CD8-positive, alpha-beta memory T cell (primary cell): ENCODE results near the gene HSP90B1. TPM values are rescaled to one million over a fixed set of nuclear protein-coding genes. Genes with fewer than 3 reads are reported as not detected.

Source experiments
- CTCF ChIA-PET: fragments of 350-600 bp; sonication (Branson Sonifier 250); formaldehyde crosslinking; loops from one replicate; lab custom pipeline; 2021; ENCODE audit warnings: antibody characterized with exemption; lab: Charles Lee
- POLR2A ChIA-PET: fragments of 350-600 bp; sonication (Branson Sonifier 250); formaldehyde crosslinking; loops from one replicate; lab custom pipeline; 2021; ENCODE audit warnings: antibody characterized with exemption; lab: Charles Lee
- DNase-seq, 5 donors: peaks; one replicate each; pipeline versions ENCODE4 v3.0.0 to v3.0.0-alpha.2; 2020 to 2022; ENCODE audit warnings: mixed read lengths in 1 of 5
- H3K27ac ChIP-seq: one replicate; pipeline ENCODE4 v1.7.0; 2013; ENCODE audit warnings: low read depth, mild to moderate bottlenecking, low read length, moderate library complexity
- H3K27me3 ChIP-seq: 2 replicates; pipeline ENCODE4 v1.7.0; 2013; ENCODE audit warnings: low read length, mild to moderate bottlenecking; ENCODE audit not compliant: insufficient read depth, poor library complexity, severe bottlenecking
- H3K36me3 ChIP-seq: 2 replicates; pipeline ENCODE4 v1.7.0; 2013; ENCODE audit warnings: mild to moderate bottlenecking, low read length, moderate library complexity; ENCODE audit not compliant: insufficient read depth
- H3K4me1 ChIP-seq: 2 replicates; pipeline ENCODE4 v1.7.0; 2013; ENCODE audit warnings: mild to moderate bottlenecking, low read length, moderate library complexity; ENCODE audit not compliant: insufficient read depth
- H3K4me3 ChIP-seq: 2 replicates; pipeline ENCODE4 v1.7.0; 2013; ENCODE audit warnings: mild to moderate bottlenecking, low read length
- H3K9me3 ChIP-seq: 2 replicates; pipeline ENCODE4 v1.7.0; 2013; ENCODE audit warnings: mild to moderate bottlenecking, low read length
- H3K27ac Mint-ChIP-seq, 8 donors: one replicate each; pipeline ENCODE4 v1.8.0; 2020 to 2021; ENCODE audit warnings: mixed read lengths in 8 of 8, mild to moderate bottlenecking in 6 of 8, inconsistent platforms in 3 of 8, moderate library complexity in 3 of 8
- H3K27me3 Mint-ChIP-seq, 2 donors: one replicate each; pipeline ENCODE4 v1.8.0; 2020 to 2021; ENCODE audit warnings: mixed read lengths in 2 of 2, mild to moderate bottlenecking in 1 of 2, moderate library complexity in 1 of 2
- H3K36me3 Mint-ChIP-seq, 3 donors: one replicate each; pipeline ENCODE4 v1.8.0; 2020 to 2021; ENCODE audit warnings: mixed read lengths in 3 of 3, inconsistent platforms in 1 of 3, mild to moderate bottlenecking in 1 of 3
- H3K4me1 Mint-ChIP-seq, 3 donors: one replicate each; pipeline ENCODE4 v1.8.0; 2020 to 2021; ENCODE audit warnings: mixed read lengths in 3 of 3, inconsistent platforms in 1 of 3, mild to moderate bottlenecking in 1 of 3
- H3K4me3 Mint-ChIP-seq, 7 donors: one replicate each; pipeline ENCODE4 v1.8.0; 2020 to 2021; ENCODE audit warnings: mixed read lengths in 7 of 7, mild to moderate bottlenecking in 6 of 7, moderate library complexity in 4 of 7, inconsistent platforms in 2 of 7
- H3K9me3 Mint-ChIP-seq, 5 donors: one replicate each; pipeline ENCODE4 v1.8.0; 2020 to 2022; ENCODE audit warnings: mixed read lengths in 5 of 5, mild to moderate bottlenecking in 3 of 5, moderate library complexity in 2 of 5, inconsistent platforms in 1 of 5
- polyA plus RNA-seq: library from polyadenylated mRNA; unstranded; fragments of 300-500 nt; fragmentation: Illumina TruSeq; gene quantifications from one replicate; pipeline ENCODE4 v1.2.3, GENCODE V29; 2021
- total RNA-seq, 2 experiments: library from RNA; stranded (reverse); gene quantifications; one replicate each; pipeline ENCODE4 v1.2.3, GENCODE V29; 2021

The HSP90B1 gene
- total RNA-seq (100 to 1,000 TPM; 461 to 488 TPM), polyA plus RNA-seq (348 TPM)

DNA sequence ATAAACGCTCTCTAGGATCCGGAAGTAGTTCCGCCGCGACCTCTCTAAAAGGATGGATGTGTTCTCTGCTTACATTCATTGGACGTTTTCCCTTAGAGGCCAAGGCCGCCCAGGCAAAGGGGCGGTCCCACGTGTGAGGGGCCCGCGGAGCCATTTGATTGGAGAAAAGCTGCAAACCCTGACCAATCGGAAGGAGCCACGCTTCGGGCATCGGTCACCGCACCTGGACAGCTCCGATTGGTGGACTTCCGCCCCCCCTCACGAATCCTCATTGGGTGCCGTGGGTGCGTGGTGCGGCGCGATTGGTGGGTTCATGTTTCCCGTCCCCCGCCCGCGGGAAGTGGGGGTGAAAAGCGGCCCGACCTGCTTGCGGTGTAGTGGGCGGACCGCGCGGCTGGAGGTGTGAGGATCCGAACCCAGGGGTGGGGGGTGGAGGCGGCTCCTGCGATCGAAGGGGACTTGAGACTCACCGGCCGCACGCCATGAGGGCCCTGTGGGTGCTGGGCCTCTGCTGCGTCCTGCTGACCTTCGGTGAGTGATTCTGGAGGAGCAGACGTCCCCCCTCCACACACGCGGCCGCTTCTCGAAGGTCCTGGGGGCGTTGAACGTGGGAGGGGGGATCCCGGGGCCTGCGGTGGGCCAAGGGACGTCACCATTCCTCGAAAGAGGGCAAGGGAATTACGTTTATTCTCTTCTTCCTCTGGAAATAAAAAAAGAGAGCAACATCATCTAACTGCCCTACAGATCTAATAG is at the start of gene HSP90B1:
TSS of gene HSP90B1 (plus strand) at position 377 of the 753 bp plus-strand sequence. CDS start at position 483, 106 bp downstream.
- CTCF ChIA-PET = interaction anchor here (0.8 to 4.0 kb wide), 9 partner anchors 10 to 50 kb away, joined by 3 to 23 read pairs (median 5); partner anchors contain the start of gene TDG
- Histone ChIP-seq H3K4me1 (peaks cover 57% of the 10 kb centered on the region), H3K36me3 (peaks cover 22% of the 10 kb centered on the region), H3K27ac (peak within 1 kb of the TSS; percentile 93), H3K27me3 (no peaks in the 10 kb centered on the region), H3K9me3 (no peaks in the 10 kb centered on the region), H3K4me3 (peak within 1 kb of the TSS; percentile 74)
- POLR2A ChIA-PET = interaction anchor here (0.6 to 3.1 kb wide), 18 partner anchors 10 to 1184 kb away, joined by 3 to 68 read pairs (median 4); partner anchors contain the start of genes HCFC2, NFYB, NT5DC3 and TDG
- Mint-ChIP-seq H3K36me3 (peaks cover 15 to 61% (median 22%) of the 10 kb centered on the region in 3 donors), H3K9me3 (peaks cover 0 to 6% (median 2%) of the 10 kb centered on the region in 5 donors), H3K27me3 (peaks cover 0 to 11% of the 10 kb centered on the region in 2 donors), H3K27ac (peak within 1 kb of the TSS; percentile 99 to 100 (median 100)), H3K4me1 (peaks cover 56 to 75% (median 71%) of the 10 kb centered on the region in 3 donors), H3K4me3 (peak within 1 kb of the TSS; percentile 89 to 98 (median 94))
- peak; percentile 99 to 100 (median 100) for DNase-seq

DNA sequence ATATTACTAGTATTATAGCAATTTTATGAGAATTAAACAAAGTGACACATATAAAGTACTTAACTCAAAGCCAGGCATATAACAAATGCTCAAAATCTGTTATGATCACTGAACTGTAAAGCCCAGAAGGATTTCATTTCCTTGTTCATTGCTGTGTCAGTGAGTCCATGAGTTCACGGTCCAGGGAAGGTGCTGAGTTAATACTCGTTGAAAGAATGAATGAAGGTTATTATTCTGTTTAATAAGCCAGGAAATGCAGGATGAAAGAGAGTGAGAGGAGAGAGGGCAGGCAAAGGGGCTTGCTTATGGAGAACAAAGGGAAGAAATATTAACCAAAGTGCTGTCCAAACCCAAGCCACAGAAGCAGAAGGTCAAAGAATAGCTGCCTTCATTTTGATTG is 48.9 kb upstream of the HSP90B1 start:
- peak overlapping the region in 2 of 8 donors; percentile 1 to 52 for H3K27ac Mint-ChIP-seq
- Histone ChIP-seq H3K27ac (no peak overlapping the region), H3K27me3 (no peaks in the 10 kb centered on the region), H3K4me3 (no peak overlapping the region), H3K9me3 (no peaks in the 10 kb centered on the region), H3K4me1 (no peaks in the 10 kb centered on the region), H3K36me3 (no peaks in the 10 kb centered on the region)
- no peak for DNase-seq
- POLR2A ChIA-PET = no interaction called here
- H3K9me3 Mint-ChIP-seq = no peaks in the 10 kb centered on the region
- no peaks in the 10 kb centered on the region for H3K27me3 Mint-ChIP-seq
- peaks cover 8 to 15% (median 11%) of the 10 kb centered on the region in 3 donors for H3K4me1 Mint-ChIP-seq
- CTCF ChIA-PET = interaction anchor here (2.1 kb wide), 1 partner anchor 49 kb away, joined by 5 read pairs; the partner anchor contains the start of gene HSP90B1
- no peak overlapping the region for H3K4me3 Mint-ChIP-seq
- H3K36me3 Mint-ChIP-seq = peaks cover 0 to 2% (median 0%) of the 10 kb centered on the region in 3 donors

DNA sequence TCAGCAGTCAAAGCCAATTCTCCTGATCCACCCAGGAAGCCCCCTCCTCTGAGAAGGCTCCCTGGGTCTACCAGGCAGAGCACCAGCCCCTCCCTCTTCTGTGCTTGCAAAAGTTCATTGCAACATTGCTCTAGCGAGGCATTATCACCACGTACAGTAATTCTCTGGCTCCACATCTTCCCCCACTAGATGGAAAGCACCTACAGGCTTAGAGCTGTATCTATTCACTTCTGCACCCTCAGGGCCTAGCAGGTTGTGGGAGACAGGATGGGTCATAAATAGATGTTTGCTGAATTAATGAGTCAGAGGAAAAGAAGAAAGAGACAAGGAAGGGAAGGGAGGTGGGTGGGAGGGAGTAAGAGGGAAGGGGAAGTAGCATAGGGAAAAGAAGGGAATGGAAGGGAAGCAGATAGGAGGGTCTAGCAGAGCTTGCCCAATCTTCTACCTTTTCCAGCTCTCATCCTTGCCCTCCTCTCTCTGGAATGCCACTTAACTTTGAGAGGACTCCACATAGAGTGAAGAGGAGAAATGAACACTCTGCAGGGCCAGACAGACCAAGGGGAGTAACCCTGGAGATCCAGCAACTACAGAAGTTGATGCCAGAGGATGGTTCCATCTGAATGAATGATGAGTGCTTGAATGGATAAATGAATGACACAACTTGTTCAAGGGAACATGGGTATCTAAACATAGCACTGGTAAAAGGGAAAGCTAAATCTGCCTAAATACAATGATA is 47.2 kb upstream of the HSP90B1 start:
- H3K27me3 ChIP-seq = no peaks in the 10 kb centered on the region
- H3K36me3 Mint-ChIP-seq = peaks cover 0 to 2% (median 0%) of the 10 kb centered on the region in 3 donors
- H3K27me3 Mint-ChIP-seq = no peaks in the 10 kb centered on the region
- H3K4me3 Mint-ChIP-seq = no peak overlapping the region
- no peaks in the 10 kb centered on the region for H3K4me1 ChIP-seq
- CTCF ChIA-PET = no interaction called here
- H3K9me3 Mint-ChIP-seq = no peaks in the 10 kb centered on the region
- no peak for DNase-seq
- POLR2A ChIA-PET = no interaction called here
- H3K27ac ChIP-seq = no peak overlapping the region
- peak overlapping the region in 2 of 8 donors; percentile 13 to 56 for H3K27ac Mint-ChIP-seq
- no peak overlapping the region for H3K4me3 ChIP-seq
- H3K9me3 ChIP-seq = no peaks in the 10 kb centered on the region
- peaks cover 5 to 9% (median 6%) of the 10 kb centered on the region in 3 donors for H3K4me1 Mint-ChIP-seq
- no peaks in the 10 kb centered on the region for H3K36me3 ChIP-seq

DNA sequence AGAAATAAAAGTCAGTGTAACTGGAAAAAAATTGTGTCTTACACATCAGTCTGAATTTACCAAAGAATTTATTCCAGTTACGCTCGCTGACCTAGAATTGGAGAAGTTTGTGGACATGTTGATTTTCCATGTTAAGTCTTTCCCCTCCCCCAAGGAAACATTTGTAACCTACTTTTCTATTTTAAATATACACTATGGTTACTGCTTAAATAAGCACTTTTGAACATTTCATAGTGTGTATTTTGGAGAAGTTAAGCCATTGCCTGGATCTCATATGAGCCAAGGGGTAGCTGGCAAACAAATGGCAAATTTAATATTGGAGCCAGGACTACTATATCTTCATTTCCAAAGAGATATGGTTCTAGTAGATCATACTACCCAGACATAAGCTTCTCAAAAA is 46.3 kb upstream of the HSP90B1 start:
- Histone ChIP-seq H3K27ac (no peak overlapping the region), H3K4me3 (no peak overlapping the region), H3K27me3 (no peaks in the 10 kb centered on the region), H3K4me1 (no peaks in the 10 kb centered on the region), H3K36me3 (no peaks in the 10 kb centered on the region), H3K9me3 (no peaks in the 10 kb centered on the region)
- ChIA-PET POLR2A (interaction anchor here (0.9 kb wide), 1 partner anchor 44 kb away, joined by 3 read pairs; no protein-coding TSS in a partner anchor), CTCF (interaction anchor here (0.7 to 1.2 kb wide), 9 partner anchors 18 to 227 kb away, joined by 3 to 10 read pairs (median 3); no protein-coding TSS in a partner anchor)
- H3K27ac Mint-ChIP-seq = no peak overlapping the region
- H3K27me3 Mint-ChIP-seq = no peaks in the 10 kb centered on the region
- no peak overlapping the region for H3K4me3 Mint-ChIP-seq
- H3K4me1 Mint-ChIP-seq = peaks cover 4 to 8% (median 5%) of the 10 kb centered on the region in 3 donors
- peaks cover 0 to 2% (median 0%) of the 10 kb centered on the region in 3 donors for H3K36me3 Mint-ChIP-seq
- no peak for DNase-seq
- no peaks in the 10 kb centered on the region for H3K9me3 Mint-ChIP-seq

DNA sequence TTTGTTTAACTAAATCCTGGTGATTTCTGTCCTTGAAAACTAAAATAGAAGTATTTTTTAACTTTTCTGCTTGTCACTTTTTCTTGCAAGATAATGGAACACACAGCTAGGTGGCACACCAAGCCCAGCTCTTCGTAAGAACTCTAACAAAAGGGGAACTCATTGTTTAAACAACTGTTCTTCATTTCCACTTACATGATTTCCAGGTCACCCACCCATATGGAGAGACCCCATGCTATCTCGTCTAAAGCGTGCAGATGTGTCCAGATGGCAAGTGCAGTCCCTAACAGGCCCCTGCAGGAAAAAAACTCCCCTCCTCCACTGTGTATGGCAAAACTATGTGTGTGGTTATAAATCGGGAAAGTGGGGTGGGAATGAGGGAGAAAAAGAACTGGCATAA is 45.9 kb upstream of the HSP90B1 start:
- ChIA-PET CTCF (interaction anchor here (0.7 to 1.2 kb wide), 9 partner anchors 17 to 226 kb away, joined by 3 to 10 read pairs (median 3); no protein-coding TSS in a partner anchor), POLR2A (interaction anchor here (0.9 kb wide), 1 partner anchor 44 kb away, joined by 3 read pairs; no protein-coding TSS in a partner anchor)
- Histone ChIP-seq H3K36me3 (no peaks in the 10 kb centered on the region), H3K27me3 (no peaks in the 10 kb centered on the region), H3K9me3 (no peaks in the 10 kb centered on the region), H3K4me1 (no peaks in the 10 kb centered on the region), H3K27ac (no peak overlapping the region), H3K4me3 (no peak overlapping the region)
- no peak overlapping the region for H3K27ac Mint-ChIP-seq
- no peaks in the 10 kb centered on the region for H3K36me3 Mint-ChIP-seq
- peak in 3 of 5 donors; percentile 28 to 66 (median 50) for DNase-seq
- H3K4me1 Mint-ChIP-seq = peaks cover 4 to 8% (median 5%) of the 10 kb centered on the region in 3 donors
- H3K27me3 Mint-ChIP-seq = no peaks in the 10 kb centered on the region
- no peak overlapping the region for H3K4me3 Mint-ChIP-seq
- H3K9me3 Mint-ChIP-seq = no peaks in the 10 kb centered on the region

DNA sequence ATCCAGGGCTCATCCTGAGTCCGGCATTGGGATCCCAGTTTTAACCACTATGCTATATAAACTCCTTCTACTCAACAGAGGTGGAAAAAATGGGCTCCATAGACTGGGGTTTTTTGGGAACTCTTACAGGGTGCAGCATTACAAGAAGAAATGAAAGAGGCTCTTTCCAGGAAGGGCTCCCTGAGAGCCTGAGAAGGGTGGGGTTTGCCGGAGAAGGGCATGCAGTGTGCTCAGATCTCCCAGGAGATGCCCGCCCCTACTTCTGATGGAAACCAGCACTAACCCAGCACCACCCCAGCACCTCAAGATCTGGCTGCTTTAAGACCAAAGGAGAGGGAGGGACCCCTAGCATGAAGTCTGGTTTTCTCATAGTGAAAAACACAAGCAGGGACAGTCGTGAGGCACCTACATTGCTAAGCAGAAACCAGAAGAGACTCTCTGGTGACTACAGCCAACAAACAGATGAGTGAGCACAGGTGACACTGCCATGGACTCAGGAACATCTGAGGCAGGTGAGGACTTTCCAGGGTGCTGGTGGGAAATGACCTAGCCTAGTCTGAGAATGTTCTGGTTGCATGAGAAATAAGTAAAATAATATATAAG is 43.9 kb upstream of the HSP90B1 start:
- H3K9me3 Mint-ChIP-seq = no peaks in the 10 kb centered on the region
- H3K9me3 ChIP-seq = no peaks in the 10 kb centered on the region
- no peaks in the 10 kb centered on the region for H3K36me3 ChIP-seq
- POLR2A ChIA-PET = interaction anchor here (1.0 kb wide), 1 partner anchor 43 kb away, joined by 3 read pairs; no protein-coding TSS in a partner anchor
- no peak overlapping the region for H3K4me3 Mint-ChIP-seq
- H3K4me3 ChIP-seq = no peak overlapping the region
- H3K27me3 Mint-ChIP-seq = no peaks in the 10 kb centered on the region
- H3K4me1 Mint-ChIP-seq = peaks cover 2 to 4% (median 4%) of the 10 kb centered on the region in 3 donors
- DNase-seq = no peak
- H3K27ac ChIP-seq = no peak overlapping the region
- H3K36me3 Mint-ChIP-seq = no peaks in the 10 kb centered on the region
- CTCF ChIA-PET = no interaction called here
- peak overlapping the region in 1 of 8 donors; percentile 52 for H3K27ac Mint-ChIP-seq
- no peaks in the 10 kb centered on the region for H3K27me3 ChIP-seq
- no peaks in the 10 kb centered on the region for H3K4me1 ChIP-seq

DNA sequence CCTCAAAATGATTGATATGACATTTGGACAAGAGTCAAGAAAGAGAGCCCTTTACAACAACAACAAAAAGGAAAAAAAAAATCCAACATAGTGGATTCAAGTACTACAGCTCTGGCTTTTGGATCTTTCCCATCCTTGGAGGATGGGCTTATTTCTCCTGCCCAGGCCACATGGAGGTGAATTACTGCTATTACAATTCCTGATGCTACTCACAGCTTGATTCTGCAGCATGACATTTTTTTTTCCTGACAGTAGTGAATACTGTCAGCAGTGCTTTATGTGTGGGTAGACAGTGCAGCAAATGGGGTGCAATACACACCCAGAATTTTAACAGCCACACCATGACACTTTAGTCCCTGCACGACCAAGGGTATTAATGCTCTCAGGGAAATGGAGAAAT is 42.5 kb upstream of the HSP90B1 start:
- no peak overlapping the region for H3K4me3 ChIP-seq
- H3K36me3 Mint-ChIP-seq = peaks cover 0 to 1% (median 0%) of the 10 kb centered on the region in 3 donors
- DNase-seq = no peak
- no peaks in the 10 kb centered on the region for H3K4me1 ChIP-seq
- ChIA-PET POLR2A (interaction anchor here (1.0 kb wide), 1 partner anchor 42 kb away, joined by 3 read pairs; no protein-coding TSS in a partner anchor), CTCF (interaction anchor here (1.1 to 1.6 kb wide), 2 partner anchors 15 to 222 kb away, joined by 4 to 6 read pairs; no protein-coding TSS in a partner anchor)
- no peak overlapping the region for H3K4me3 Mint-ChIP-seq
- H3K27me3 ChIP-seq = no peaks in the 10 kb centered on the region
- peaks cover 2 to 4% (median 4%) of the 10 kb centered on the region in 3 donors for H3K4me1 Mint-ChIP-seq
- H3K27ac Mint-ChIP-seq = no peak overlapping the region
- H3K9me3 ChIP-seq = no peaks in the 10 kb centered on the region
- H3K36me3 ChIP-seq = no peaks in the 10 kb centered on the region
- no peaks in the 10 kb centered on the region for H3K9me3 Mint-ChIP-seq
- no peaks in the 10 kb centered on the region for H3K27me3 Mint-ChIP-seq
- no peak overlapping the region for H3K27ac ChIP-seq
